Thoracic aorta (tissue), 2 donors: Measurements from ENCODE around the gene CCL22. TPM values are rescaled to one million over a fixed set of nuclear protein-coding genes. Genes with fewer than 3 reads are reported as not detected.

Source experiments
- ATAC-seq: fragments of 150-250 bp; one replicate; pipeline ENCODE4 v1.8.0; 2017; ENCODE audit warnings: low read depth; ENCODE audit not compliant: insufficient number of reproducible peaks, low FRiP score
- DNase-seq: peaks from one replicate; pipeline ENCODE4 v3.0.0-alpha.2; 2020; ENCODE audit warnings: low spot score
- H3K27ac ChIP-seq, 2 donors: fragments of 200-600 bp; sonication (generic); 1 replicate in 1 of 2; 2 replicates in 1 of 2; pipeline ENCODE4 v1.5.1; 2016; ENCODE audit warnings: mild to moderate bottlenecking in 2 of 2, moderate library complexity in 2 of 2
- H3K27me3 ChIP-seq: fragments of 200-600 bp; sonication (generic); replicated peaks from 2 replicates; pipeline ENCODE4 v1.6.0; 2016; ENCODE audit warnings: mild to moderate bottlenecking; ENCODE audit not compliant: insufficient read depth
- H3K36me3 ChIP-seq: fragments of 200-600 bp; sonication (generic); one replicate; pipeline ENCODE4 v1.5.1; 2016
- H3K4me1 ChIP-seq, 2 donors: fragments of 200-600 bp; sonication (generic); 1 replicate in 1 of 2; 2 replicates in 1 of 2; pipeline versions ENCODE4 v1.5.1 to v1.6.0; 2016; ENCODE audit warnings: low read depth in 2 of 2, mild to moderate bottlenecking in 1 of 2; ENCODE audit not compliant: control insufficient read depth in 1 of 2
- H3K4me3 ChIP-seq: fragments of 200-600 bp; sonication (generic); 2 replicates; pipeline ENCODE4 v1.5.1; 2016; ENCODE audit warnings: mild to moderate bottlenecking
- H3K9me3 ChIP-seq: fragments of 200-600 bp; sonication (generic); 2 replicates; pipeline ENCODE4 v1.5.1; 2016
- CTCF ChIP-seq: fragments of 200-600 bp; sonication (generic); IDR thresholded peaks from one replicate; pipeline ENCODE4 v1.5.1; 2019; ENCODE audit warnings: antibody characterized with exemption
- total RNA-seq, 2 donors: library from RNA; depleted of rRNA; stranded (reverse); fragments of >200 nt; gene quantifications; one replicate each; pipeline versions ENCODE4 v1.1.0 to v1.2.3, GENCODE V29; 2016

Gene CCL22
- total RNA-seq = not detected

DNA sequence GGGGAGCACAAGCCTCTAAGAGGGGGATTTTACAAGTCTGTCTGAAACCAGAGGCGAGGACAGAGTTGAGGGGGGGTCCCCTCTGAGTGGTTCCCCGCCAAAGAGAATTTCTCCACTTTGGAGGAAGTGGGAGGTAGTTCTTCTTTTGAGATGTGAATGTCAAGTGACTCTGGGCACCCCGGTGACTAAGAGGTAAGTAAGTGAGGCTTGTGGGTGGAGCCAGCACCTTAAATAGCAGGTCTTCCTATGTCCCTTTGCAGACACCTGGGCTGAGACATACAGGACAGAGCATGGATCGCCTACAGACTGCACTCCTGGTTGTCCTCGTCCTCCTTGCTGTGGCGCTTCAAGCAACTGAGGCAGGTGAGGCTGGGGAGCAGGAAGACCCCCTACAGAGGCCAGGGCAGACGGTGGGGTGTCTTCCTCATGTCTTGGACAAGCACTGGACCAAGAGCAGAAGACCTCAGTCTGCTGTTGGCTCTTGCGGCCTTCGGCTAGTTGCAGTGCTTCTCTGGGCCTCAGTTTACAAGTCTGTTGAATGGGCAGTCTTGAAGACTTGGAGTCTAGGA lies at the start of gene CCL22:
Gene CCL22, plus strand, starts transcription at position 257 of the 569 bp plus-strand sequence. Its CDS starts 34 bp downstream, at position 291.
- TF ChIP-seq CTCF = no peak
- H3K9me3 ChIP-seq = no peaks in the 10 kb centered on the region
- no peak for ATAC-seq

GRCh38 chr16:57310801-57311200 lies 47.8 kb upstream of the CCL22 start:
- Histone ChIP-seq H3K27ac (peak overlapping the region; percentile 83 to 89), H3K9me3 (no peaks in the 10 kb centered on the region), H3K4me3 (no peak overlapping the region), H3K4me1 (peaks cover 10 to 50% of the 10 kb centered on the region in 2 donors), H3K36me3 (no peaks in the 10 kb centered on the region), H3K27me3 (no peaks in the 10 kb centered on the region)
- DNase-seq (no peak), ATAC-seq (no peak)
- no peak for TF ChIP-seq CTCF

More for the DNA sequence above, at the start of gene CCL22:
- DNase-seq = no peak
- Histone ChIP-seq H3K36me3 (no peaks in the 10 kb centered on the region), H3K4me1 (peaks cover 0 to 5% of the 10 kb centered on the region in 2 donors), H3K4me3 (no peak within 1 kb of the TSS), H3K27ac (no peak within 1 kb of the TSS), H3K27me3 (no peaks in the 10 kb centered on the region)

DNA sequence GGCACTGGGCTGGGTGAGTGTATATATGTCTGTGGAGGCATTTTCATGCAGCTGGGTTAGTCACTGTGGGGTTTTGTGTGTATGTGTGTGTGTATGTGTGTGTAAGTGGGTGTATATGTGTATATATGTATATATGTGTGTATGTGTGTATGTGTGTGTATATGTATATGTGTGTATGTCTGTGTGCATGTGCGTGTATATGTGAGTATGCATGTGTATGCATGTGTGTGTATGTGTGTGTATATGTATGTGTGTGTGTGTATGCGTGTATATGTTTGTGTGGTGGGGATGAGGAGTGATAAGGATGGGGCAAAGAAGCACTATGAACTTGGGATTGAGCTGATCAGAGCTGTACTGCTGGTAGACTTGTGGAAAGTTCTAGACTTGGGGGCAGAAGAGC lies 45.1 kb upstream of the CCL22 start:
- ATAC-seq (no peak), DNase-seq (no peak)
- Histone ChIP-seq H3K4me1 (peaks cover 27 to 69% of the 10 kb centered on the region in 2 donors), H3K36me3 (no peaks in the 10 kb centered on the region), H3K4me3 (no peak overlapping the region), H3K9me3 (no peaks in the 10 kb centered on the region), H3K27ac (peak overlapping the region; percentile 31 to 42), H3K27me3 (no peaks in the 10 kb centered on the region)
- TF ChIP-seq CTCF = no peak

- Histone ChIP-seq H3K27ac (peak overlapping the region; percentile 31 to 42), H3K4me3 (no peak overlapping the region), H3K4me1 (peaks cover 29 to 72% of the 10 kb centered on the region in 2 donors), H3K9me3 (no peaks in the 10 kb centered on the region), H3K27me3 (no peaks in the 10 kb centered on the region), H3K36me3 (no peaks in the 10 kb centered on the region)
- ATAC-seq = no peak
- TF ChIP-seq CTCF = no peak
- no peak for DNase-seq
Measured at GRCh38 chr16:57314161-57314785, 44.3 kb upstream of the CCL22 start.

DNA sequence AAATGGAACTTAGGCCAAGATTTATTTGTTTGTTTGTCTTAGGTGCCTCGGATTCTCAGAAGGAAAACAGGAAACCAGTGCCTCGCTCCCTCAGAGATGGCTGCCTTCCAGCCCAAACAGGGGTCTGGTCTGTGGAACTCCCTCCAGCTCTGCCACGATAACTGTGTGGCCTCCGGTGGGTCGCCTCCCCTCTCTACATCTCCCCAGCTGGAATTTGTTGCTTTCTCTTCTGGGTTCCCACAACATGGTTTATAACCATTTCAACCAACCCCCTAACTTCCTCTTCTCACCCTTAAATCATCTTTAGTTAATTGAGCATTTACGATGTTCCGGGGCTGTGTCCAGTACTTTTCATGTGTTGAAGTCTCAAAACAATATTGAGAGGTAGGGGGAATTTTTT lies 43.2 kb upstream of the CCL22 start:
- H3K36me3 ChIP-seq = no peaks in the 10 kb centered on the region
- H3K27me3 ChIP-seq = no peaks in the 10 kb centered on the region
- ATAC-seq (no peak), DNase-seq (no peak)
- peaks cover 26 to 68% of the 10 kb centered on the region in 2 donors for H3K4me1 ChIP-seq
- H3K9me3 ChIP-seq = no peaks in the 10 kb centered on the region
- no peak overlapping the region for H3K4me3 ChIP-seq
- peak overlapping the region; percentile 42 to 81 for H3K27ac ChIP-seq
- TF ChIP-seq CTCF = no peak
